ENCODE data around the gene NUP155. TPM values are rescaled to one million over a fixed set of nuclear protein-coding genes. Genes with fewer than 3 reads are reported as not detected.
"Not testable (repeated sequence)": the region's sequence is repeated elsewhere in the genome, so short reads cannot be mapped to it uniquely, and the experiment has no call there.

NUP155 gene
- total RNA-seq, 4 donors from 2014 or later = 20.7 to 28.7 (median 25.9) TPM

DNA sequence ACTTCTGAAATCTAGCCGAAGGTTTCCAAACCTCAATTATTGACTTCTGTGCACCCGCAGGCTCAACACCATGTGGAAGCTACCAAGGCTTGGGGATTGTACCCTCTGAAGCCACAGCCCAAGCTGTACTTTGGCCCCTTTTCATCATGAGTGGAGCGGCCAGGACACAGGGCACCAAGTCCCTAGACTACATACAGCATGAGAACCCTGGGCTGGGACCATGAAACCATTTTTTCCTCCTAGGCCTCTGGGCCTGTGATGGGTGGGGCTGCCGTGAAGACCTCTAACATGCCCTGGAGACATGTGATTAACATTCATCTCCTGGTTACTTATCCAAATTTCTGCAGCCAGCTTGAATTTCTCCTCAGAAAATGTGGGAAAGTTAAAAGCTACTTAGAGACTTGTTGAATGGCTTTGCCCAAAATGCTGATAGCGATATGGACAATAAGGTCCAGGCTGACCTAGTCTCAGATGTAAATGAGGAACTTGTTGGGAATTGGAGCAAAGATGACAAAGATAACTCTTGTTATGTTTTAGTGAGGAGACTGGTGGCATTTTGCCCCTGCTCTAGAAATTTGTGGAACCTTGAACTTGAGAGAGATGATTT, 87.6 kb downstream of the NUP155 start:
- no peak overlapping the region for H3K27ac ChIP-seq
- intact Hi-C loops (cut with DNase I) = no loop called here
- 94 to 100% methylated on average over 4 to 5 of the region's 5 CpGs for WGBS, 2 donors

DNA sequence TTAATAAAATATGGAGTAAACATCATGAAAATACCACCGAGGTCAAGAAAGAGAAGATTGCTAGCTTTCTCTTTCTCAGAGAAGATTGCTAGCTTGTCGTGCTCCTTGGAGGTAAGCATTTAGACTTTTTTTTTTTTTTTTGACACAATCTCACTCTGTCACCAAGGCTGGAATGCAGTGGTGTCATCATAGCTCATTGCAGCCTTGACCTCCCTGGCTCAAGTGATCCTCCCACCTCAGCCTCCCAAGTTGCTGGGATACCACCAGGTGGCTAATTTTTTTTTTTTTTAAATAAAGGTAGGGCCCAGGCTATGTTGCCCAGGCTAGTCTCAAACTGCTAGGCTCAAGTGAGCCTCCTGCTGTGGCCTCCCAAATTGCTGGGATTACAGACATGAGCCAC, 95.4 kb downstream of the NUP155 start:
- TF ChIP-seq POLR2A (IDR thresholded peaks at IDR 0.05) (no peak), CTCF (IDR thresholded peaks at IDR 0.05) (no peak)
- Histone ChIP-seq H3K27me3 (no peaks in the 10 kb centered on the region), H3K27ac (no peak overlapping the region), H3K4me3 (replicated peaks in 1 of 3) (no peak overlapping the region), H3K36me3 (no peaks in the 10 kb centered on the region), H3K9me3 (no peaks in the 10 kb centered on the region), H3K4me1 (peaks cover 0 to 5% of the 10 kb centered on the region in 2 donors)
- intact Hi-C loops (cut with DNase I) = no loop called here
- no peak for DNase-seq
- WGBS, 2 donors = 87 to 88% methylated on average over 2 of the region's 2 CpGs

More for the DNA sequence above, 87.6 kb downstream of the NUP155 start:
- Histone ChIP-seq H3K27me3 (no peaks in the 10 kb centered on the region), H3K9me3 (no peaks in the 10 kb centered on the region), H3K36me3 (no peaks in the 10 kb centered on the region), H3K4me3 (replicated peaks in 1 of 3) (no peak overlapping the region), H3K4me1 (no peaks in the 10 kb centered on the region)
- DNase-seq = no peak
- TF ChIP-seq CTCF (IDR thresholded peaks at IDR 0.05) (no peak), POLR2A (IDR thresholded peaks at IDR 0.05) (no peak)

DNA sequence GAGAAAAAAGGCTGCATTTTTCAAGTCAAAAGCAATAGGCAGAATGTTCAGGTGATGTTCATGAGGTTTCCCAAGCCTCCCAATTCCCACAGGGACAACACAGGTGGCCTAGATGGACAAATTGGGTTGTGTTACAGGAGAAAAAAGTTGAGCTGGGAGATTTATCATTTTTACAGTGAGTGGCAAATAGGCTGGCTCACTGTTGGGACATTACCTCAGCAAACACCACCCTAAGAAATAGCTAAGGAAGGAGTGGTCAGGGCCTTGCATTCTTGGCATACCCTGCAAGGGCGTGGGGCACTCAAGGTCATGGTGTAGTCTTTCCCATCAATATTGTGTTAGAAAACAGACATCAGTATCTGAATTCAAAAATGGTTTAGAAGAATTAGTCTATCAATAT, 98.4 kb downstream of the NUP155 start:
- peak overlapping the region; percentile 24 to 57 (median 54) for H3K27ac ChIP-seq
- H3K9me3 ChIP-seq = no peaks in the 10 kb centered on the region
- DNase-seq = peak; percentile 59 to 76
- no peaks in the 10 kb centered on the region for H3K36me3 ChIP-seq
- intact Hi-C loops (cut with DNase I) = no loop called here
- peaks cover 0 to 5% of the 10 kb centered on the region in 2 donors for H3K4me1 ChIP-seq
- whole genome bisulfite sequencing, 2 donors = 58 to 61% methylated on average over 1 of the region's 1 CpG
- no peaks in the 10 kb centered on the region for H3K27me3 ChIP-seq
- H3K4me3 ChIP-seq (replicated peaks in 1 of 3) = no peak overlapping the region
- TF ChIP-seq POLR2A (IDR thresholded peaks at IDR 0.05) (no peak), CTCF (IDR thresholded peaks at IDR 0.05) (no peak)

DNA sequence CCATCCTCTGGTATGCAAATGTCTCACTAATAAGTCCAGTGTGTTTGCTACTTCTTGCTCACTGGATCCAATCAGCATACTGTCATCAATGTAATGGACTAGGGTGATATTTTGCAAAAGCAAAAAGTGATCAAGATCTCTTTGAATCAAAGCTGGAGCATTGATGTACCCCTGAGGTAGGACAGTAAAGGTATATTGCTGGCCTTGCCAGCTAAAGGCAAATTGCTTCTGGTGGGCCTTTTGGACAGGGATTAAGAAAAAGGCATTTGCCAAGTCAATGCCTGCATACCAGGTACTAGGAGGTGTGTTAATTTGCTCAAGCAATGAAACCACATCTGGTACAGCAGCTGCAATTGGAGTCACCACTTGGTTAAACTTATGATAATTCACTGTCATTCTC, 102.8 kb downstream of the NUP155 start:
- H3K27me3 ChIP-seq; DNase-seq; H3K27ac ChIP-seq; H3K36me3 ChIP-seq; H3K4me1 ChIP-seq; H3K9me3 ChIP-seq; intact Hi-C loops (cut with DNase I); H3K4me3 ChIP-seq (replicated peaks in 1 of 3): not testable (repeated sequence)

GRCh38 chr5:37255774-37256358, 115.0 kb downstream of the NUP155 start:
- Histone ChIP-seq H3K27me3 (no peaks in the 10 kb centered on the region), H3K36me3 (no peaks in the 10 kb centered on the region), H3K27ac (no peak overlapping the region), H3K4me1 (no peaks in the 10 kb centered on the region), H3K9me3 (no peaks in the 10 kb centered on the region), H3K4me3 (replicated peaks in 1 of 3) (no peak overlapping the region)
- TF ChIP-seq CTCF (IDR thresholded peaks at IDR 0.05) (no peak), POLR2A (IDR thresholded peaks at IDR 0.05) (no peak)
- no peak for DNase-seq
- intact Hi-C loops (cut with DNase I) = no loop called here
- 82% methylated on average over 4 of the region's 4 CpGs for WGBS, 2 donors
